Measurements from ENCODE around the gene NELFCD.
"Not testable (repeated sequence)": the region's sequence is repeated elsewhere in the genome, so short reads cannot be mapped to it uniquely, and the experiment has no call there.

NELFCD gene

DNA sequence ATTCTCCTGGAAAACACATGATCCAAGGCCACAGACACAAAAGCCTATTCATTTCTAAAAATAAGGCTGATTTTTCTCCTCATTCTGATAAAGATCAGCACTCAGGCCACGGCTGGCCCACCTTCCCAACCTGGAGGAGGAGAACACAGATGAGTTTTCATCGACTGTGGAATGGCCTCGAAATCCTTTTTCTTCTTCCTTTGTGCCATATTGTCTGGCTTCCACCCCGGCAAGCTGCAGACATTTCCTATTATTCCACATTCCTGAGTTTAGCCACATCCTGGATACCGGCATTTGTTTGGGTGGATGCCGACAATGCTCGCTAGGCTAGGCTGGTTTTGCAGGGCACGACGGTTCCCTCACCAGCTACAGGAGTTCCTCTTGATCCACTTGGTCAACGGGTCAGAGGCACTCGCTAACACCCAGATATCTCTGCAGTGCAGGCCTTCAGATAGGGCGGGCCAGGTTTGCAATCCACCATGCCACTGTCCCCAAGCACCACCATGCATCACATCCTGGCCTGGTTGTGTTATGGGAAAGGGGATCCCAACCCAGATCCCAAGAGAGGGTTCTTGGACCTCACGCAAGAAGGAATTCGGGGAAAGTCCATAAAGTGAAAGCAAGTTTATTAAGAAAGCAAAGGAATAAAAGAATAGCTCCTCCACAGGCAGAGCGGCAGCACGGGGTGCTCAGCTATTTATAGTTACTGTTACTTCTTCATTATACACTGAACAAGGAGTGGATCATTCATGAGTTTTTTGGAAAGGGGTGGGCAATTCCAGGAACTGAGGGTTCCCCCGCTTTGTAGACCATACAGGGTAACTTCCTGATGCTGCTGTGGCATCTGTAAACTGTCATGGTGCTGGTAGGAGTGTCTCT, 30.2 kb downstream of the NELFCD start:
- DNase-seq, result no peak

GRCh38 chr20:59011874-59012157, 30.8 kb downstream of the NELFCD start:
- not testable (repeated sequence) for DNase-seq

- DNase-seq, result no peak
These were observed 32.2 kb downstream of the NELFCD start for GRCh38 chr20:59013031-59013951.

GRCh38 chr20:59013959-59014608, 33.0 kb downstream of the NELFCD start:
- DNase-seq, result no peak

DNA sequence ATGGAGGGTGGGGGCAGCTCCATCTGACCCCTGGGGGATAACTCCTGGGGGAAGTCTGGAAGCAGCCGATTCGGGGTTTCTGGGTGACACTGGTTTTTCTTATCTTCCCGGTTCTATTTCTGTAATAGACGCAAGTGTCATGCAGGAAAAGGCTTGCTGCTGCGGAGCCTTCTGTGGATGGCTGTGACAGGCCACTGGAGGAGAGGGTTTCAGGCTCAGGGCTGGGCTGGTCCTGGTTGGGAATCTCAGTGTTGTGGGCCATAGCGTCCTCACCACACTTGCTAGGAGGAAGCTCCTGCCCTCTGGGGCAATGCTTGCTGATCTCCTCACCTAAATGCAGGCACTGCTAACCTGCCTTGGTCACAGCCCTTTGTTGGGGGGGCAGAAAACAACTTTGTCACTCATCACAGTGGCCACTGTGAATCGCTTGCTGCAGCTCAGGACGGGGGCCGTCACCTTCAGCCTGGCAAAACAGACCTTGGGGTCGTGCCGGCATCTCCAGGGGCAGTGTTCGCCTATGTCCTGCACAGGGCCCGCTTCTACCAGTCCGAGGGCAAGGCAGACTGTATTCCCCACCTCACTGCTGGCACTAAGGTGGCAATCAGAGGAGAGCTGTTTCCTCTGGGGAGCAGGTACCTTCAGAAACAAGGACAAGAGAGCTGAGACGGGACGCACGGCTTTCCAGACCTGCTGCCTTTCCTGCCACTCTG, 33.8 kb downstream of the NELFCD start:
- no peak for DNase-seq

DNA sequence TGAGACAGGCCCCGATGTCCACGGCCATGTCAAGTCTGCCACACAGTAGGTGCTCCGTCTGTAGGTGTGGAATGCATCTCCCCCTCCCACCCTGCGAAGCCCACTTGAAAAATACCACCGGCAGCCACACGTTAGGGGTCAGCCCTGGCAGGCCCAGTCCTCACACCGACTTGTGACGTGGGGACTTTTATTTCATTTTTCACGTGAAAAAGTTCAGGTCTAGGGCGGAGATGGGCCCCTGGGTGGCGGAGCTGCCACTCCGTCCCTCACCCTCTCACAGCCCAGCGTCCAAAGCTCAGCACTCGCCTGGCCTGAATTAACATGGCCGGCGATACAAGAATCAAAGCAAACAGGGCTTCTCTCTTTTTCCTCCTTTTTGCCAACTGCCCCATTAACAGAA, 34.4 kb downstream of the NELFCD start:
- no peak for DNase-seq

DNA sequence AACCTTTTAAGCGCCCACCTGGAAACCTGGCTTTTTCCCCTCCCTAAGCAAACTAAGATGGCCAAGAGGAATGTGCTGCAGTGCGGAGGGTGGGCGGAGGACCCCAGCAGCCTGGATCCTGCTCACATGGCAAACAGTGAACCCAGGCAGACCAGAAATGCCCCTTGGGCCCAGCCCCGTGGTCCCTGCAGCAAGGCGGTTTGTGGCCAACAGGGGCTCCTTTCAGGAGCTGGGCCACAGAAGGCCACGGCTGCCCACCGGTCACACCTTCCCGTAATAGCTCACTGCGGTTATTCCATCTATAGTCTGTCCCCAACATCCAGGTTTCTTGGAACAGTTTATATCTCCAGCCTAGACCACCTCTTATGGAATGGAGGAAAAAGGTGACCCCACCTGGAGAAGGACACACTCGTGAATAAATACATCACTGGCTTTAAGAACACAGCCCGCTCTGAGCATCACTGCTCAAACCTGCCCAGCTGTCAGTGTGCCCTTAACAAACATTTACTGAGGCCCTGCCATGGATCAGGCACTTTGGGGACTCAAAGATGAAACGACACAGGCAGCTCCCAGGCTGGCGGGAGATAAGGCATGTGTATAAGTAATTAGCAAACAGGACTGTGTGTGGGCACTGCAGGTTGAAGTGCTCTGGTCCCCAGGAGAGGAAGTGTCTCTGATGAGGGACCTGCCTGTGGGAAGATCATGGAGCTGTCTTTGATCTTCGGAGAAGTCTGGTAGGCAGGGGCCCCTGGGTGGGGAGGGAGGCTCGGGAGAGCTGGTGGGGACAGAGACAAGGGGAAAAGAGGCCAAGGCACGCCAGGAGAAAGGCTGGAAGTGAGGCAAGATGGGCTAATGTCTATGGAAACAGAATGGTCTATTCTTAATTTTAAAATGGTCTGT, 35.0 kb downstream of the NELFCD start:
- DNase-seq, result no peak

DNA sequence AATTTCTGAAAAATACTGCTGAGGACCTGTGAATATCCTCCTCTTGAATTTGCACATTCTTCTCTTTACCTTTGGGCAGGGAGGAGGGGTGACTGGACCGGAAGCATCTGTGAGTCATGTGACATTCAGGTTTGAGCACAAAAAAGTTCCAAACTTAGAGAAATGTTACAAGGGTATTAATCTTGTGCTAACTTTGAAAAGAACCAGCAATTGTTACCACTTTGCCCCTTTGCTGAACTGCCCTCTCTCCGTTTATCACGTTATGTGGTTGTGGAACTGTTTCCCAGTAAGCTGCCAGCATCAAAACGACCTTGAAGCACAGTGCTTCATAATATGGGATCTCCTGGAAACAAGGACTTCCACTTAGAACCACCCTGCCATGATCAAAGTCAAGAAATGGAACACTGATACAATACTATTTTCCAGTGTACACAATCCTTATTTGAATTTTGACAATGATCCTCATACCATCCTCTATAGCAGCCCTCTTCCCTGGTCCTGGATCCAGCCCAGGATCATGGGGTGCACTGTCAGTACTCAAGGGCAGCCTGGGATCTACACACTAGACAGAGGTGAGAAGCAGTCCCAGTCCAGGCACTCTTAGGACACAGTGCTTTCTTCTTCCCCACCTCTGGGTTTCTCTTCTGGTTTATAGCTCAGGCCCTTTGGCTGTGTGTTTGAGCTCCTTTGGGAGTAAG, 35.9 kb downstream of the NELFCD start:
- DNase-seq, result no peak

DNA sequence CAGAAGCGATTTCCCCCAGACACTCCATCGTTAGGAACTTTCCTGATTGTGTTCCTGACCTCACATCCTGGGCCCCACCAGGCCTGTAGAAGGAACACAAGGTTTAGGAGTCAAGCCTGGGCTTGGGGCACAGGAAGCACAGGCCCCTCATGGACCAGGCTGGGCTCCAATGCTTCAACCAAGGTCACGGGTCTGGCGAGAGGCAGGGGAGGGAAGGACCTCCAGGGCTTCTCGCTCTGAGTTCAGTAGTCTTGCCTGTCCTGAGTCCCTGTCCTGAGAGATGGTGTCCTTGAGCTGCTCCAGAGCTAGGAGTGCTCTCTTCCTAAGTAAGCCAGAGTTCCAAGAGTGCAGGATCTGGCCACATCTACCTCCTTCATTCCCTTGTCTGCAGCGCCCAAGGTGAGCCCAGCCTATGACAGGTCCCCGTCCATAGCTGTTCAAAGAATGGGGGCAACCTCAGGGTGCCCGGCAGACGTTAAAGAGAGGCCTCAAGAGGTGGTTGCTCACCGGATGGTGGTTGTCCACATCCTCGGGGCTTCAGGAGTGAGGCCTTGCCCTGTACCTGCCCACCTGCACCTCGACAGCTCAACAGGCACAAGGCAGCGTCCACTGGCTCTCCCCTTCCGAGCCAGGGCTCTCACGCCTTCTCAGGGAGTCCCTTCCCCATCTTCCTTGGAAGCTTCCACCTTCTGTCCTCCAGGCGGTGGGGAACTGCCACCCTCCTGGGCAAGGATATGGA, 36.6 kb downstream of the NELFCD start:
- DNase-seq, result no peak

DNA sequence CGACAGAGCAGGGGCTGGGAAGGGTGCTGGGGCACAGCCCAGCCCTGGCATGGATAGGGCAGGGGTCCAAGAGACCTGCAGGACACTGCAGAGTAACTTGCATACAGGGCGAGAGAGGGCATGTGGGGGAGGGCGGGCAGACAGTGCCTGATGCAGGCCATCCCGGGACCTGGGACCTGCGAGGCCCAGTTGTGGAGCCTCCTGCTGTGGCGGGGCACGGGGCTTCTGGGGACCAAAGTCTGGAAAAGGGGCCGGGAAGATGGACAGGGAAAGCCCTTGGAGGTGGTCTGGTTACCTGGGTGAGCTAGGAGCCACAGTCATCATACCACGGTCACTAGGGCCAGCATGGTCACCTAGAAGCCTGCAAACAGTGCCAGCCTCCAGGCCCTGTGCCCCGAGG, 37.8 kb downstream of the NELFCD start:
- DNase-seq, result no peak

GRCh38 chr20:59019217-59019616, 38.2 kb downstream of the NELFCD start, which contains the start of gene TUBB1:
Gene TUBB1, plus strand, starts transcription at chr20:59019429. Its CDS starts 94 bp downstream, at chr20:59019523.
- DNase-seq, result no peak

- DNase-seq, result no peak
These were observed 40.0 kb downstream of the NELFCD start for GRCh38 chr20:59020938-59021551.

DNA sequence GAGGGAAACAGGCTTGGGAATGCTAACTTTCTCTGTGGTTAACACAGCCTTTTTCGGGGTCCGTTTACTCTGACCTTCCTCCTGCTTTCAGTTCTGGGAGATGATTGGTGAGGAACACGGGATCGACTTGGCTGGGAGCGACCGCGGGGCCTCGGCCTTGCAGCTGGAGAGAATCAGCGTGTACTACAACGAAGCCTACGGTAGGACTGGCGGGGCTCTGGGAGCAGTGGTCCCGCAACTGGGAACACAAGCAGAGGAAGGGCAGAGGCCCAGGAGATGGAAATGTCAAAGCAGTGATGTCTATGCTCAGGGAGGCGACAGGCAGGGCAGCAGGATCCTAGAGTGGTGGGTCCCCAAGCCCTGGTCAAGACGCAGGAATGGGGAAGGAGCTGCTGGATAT, 41.7 kb downstream of the NELFCD start:
- DNase-seq, result no peak

DNA sequence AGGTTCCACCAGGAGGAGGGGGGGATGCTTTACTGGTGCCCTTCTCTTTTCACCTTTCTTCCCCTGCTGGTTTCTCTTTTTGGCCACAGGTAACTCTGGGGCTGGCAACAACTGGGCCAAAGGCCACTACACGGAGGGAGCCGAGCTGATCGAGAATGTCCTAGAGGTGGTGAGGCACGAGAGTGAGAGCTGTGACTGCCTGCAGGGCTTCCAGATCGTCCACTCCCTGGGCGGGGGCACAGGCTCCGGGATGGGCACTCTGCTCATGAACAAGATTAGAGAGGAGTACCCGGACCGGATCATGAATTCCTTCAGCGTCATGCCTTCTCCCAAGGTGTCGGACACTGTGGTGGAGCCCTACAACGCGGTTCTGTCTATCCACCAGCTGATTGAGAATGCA, 42.6 kb downstream of the NELFCD start:
- no peak for DNase-seq

DNA sequence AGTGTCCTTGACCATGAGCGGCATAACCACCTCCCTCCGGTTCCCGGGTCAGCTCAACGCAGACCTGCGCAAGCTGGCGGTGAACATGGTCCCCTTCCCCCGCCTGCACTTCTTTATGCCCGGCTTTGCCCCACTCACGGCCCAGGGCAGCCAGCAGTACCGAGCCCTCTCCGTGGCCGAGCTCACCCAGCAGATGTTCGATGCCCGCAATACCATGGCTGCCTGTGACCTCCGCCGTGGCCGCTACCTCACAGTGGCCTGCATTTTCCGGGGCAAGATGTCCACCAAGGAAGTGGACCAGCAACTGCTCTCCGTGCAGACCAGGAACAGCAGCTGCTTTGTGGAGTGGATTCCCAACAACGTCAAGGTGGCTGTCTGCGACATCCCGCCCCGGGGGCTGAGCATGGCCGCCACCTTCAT, 43.1 kb downstream of the NELFCD start:
- DNase-seq, result no peak

DNA sequence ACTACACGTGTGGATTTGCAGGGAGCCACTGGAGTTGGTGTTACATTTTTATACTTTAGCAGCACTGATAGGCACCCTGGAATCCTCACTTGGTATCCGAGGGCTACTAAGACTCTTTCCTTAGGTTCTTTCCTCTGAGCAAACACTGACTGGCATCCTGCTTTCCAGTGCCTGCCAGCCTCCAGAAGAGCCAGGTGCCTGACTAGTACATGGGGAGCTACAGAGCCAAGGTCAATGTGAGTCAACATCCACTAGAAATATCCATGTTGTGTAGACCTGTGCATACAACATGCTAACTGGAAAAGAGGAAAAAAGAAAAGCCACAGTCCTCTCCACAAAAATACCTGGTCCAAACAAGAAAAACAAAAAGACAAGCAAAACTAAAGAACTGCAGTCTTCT, 44.0 kb downstream of the NELFCD start:
- DNase-seq, result no peak

DNA sequence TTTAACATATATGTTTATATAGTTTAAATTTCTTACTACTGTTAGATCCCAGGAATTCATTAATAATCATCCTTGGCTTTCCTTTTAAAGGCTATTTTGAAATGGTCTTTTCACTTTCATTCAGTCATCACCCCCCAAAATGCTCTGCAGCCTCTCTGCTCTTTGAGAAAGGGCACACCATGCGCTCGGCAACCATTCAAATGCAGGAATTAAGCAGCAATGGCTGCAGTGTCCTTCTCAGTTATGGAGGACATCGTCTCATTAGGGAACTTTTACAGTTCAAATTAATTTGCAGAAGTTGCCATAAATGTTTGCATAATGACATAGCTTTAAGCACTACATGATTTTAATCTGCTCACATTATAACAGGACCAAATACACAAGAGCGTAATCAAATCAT, 44.5 kb downstream of the NELFCD start:
- DNase-seq, result no peak

GRCh38 chr20:59026904-59027740, 46.1 kb downstream of the NELFCD start:
- DNase-seq, result no peak

Measured in activated naive CD4-positive, alpha-beta T cell (primary cell).